ENCODE results near the gene CCDC40.

Gene CCDC40

GRCh38 chr17:80010283-80010858 is 26.1 kb upstream of the CCDC40 start:
- TF ChIP-seq CEBPB (IDR thresholded peaks at IDR 0.05), result no peak
- TF ChIP-seq RAD21 (IDR thresholded peaks at IDR 0.05; ENCODE audit: low read depth), result no peak
- TF ChIP-seq, protein P1, sequence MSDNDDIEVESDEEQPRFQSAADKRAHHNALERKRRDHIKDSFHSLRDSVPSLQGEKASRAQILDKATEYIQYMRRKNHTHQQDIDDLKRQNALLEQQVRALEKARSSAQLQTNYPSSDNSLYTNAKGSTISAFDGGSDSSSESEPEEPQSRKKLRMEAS (IDR thresholded peaks at IDR 0.05), result no peak
- TF ChIP-seq TEAD4 (IDR thresholded peaks at IDR 0.05), result no peak
- TF ChIP-seq, protein P2, sequence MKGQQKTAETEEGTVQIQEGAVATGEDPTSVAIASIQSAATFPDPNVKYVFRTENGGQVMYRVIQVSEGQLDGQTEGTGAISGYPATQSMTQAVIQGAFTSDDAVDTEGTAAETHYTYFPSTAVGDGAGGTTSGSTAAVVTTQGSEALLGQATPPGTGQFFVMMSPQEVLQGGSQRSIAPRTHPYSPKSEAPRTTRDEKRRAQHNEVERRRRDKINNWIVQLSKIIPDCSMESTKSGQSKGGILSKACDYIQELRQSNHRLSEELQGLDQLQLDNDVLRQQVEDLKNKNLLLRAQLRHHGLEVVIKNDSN (IDR thresholded peaks at IDR 0.05), result no peak

- no peak for TF ChIP-seq CEBPB (IDR thresholded peaks at IDR 0.05)
- no peak for TF ChIP-seq CREB1 (IDR thresholded peaks at IDR 0.05; ENCODE audit: low read depth)
These were observed 24.4 kb upstream of the CCDC40 start for GRCh38 chr17:80011989-80012555.

- TF ChIP-seq TCF12 (IDR thresholded peaks at IDR 0.05; ENCODE audit: low read depth) (no peak), ZBTB7A (IDR thresholded peaks at IDR 0.05; ENCODE audit: low read depth) (no peak), TEAD4 (IDR thresholded peaks at IDR 0.05) (no peak), EGR1 (IDR thresholded peaks at IDR 0.05) (no peak), RAD21 (IDR thresholded peaks at IDR 0.05; ENCODE audit: low read depth) (no peak), FOXM1 (IDR thresholded peaks at IDR 0.05; ENCODE audit: borderline replicate concordance, low read depth) (no peak), CEBPB (IDR thresholded peaks at IDR 0.05) (no peak), YY1 (IDR thresholded peaks at IDR 0.05; ENCODE audit: low read depth) (no peak), TAF1 (IDR thresholded peaks at IDR 0.05; ENCODE audit: low read depth) (no peak), REST (IDR thresholded peaks at IDR 0.05; ENCODE audit: low read depth) (no peak), EP300 (IDR thresholded peaks at IDR 0.05; ENCODE audit: borderline replicate concordance) (no peak), CREB1 (IDR thresholded peaks at IDR 0.05; ENCODE audit: low read depth) (no peak), NFIC (IDR thresholded peaks at IDR 0.05) (no peak)
- TF ChIP-seq, protein P2 (IDR thresholded peaks at IDR 0.05), result no peak
- TF ChIP-seq, protein P1 (IDR thresholded peaks at IDR 0.05), result no peak
These were observed 23.4 kb upstream of the CCDC40 start for GRCh38 chr17:80012765-80013741.

- TF ChIP-seq, protein P2 (IDR thresholded peaks at IDR 0.05), result no peak
- TF ChIP-seq CREB1 (IDR thresholded peaks at IDR 0.05; ENCODE audit: low read depth) (no peak), CEBPB (IDR thresholded peaks at IDR 0.05) (no peak), REST (IDR thresholded peaks at IDR 0.05; ENCODE audit: low read depth) (no peak), TAF1 (IDR thresholded peaks at IDR 0.05; ENCODE audit: low read depth) (no peak), YY1 (IDR thresholded peaks at IDR 0.05; ENCODE audit: low read depth) (no peak), RAD21 (IDR thresholded peaks at IDR 0.05; ENCODE audit: low read depth) (no peak), ZBTB7A (IDR thresholded peaks at IDR 0.05; ENCODE audit: low read depth) (no peak), TEAD4 (IDR thresholded peaks at IDR 0.05) (no peak), TCF12 (IDR thresholded peaks at IDR 0.05; ENCODE audit: low read depth) (no peak), EGR1 (IDR thresholded peaks at IDR 0.05) (no peak), EP300 (IDR thresholded peaks at IDR 0.05; ENCODE audit: borderline replicate concordance) (no peak), FOXM1 (IDR thresholded peaks at IDR 0.05; ENCODE audit: borderline replicate concordance, low read depth) (no peak), NFIC (IDR thresholded peaks at IDR 0.05) (no peak)
- TF ChIP-seq, protein P1 (IDR thresholded peaks at IDR 0.05), result no peak
These were observed 19.0 kb upstream of the CCDC40 start for GRCh38 chr17:80017226-80018010.

Measured in Ishikawa (cell line).